ENCODE measurements around the gene SEMA3C.

DNA sequence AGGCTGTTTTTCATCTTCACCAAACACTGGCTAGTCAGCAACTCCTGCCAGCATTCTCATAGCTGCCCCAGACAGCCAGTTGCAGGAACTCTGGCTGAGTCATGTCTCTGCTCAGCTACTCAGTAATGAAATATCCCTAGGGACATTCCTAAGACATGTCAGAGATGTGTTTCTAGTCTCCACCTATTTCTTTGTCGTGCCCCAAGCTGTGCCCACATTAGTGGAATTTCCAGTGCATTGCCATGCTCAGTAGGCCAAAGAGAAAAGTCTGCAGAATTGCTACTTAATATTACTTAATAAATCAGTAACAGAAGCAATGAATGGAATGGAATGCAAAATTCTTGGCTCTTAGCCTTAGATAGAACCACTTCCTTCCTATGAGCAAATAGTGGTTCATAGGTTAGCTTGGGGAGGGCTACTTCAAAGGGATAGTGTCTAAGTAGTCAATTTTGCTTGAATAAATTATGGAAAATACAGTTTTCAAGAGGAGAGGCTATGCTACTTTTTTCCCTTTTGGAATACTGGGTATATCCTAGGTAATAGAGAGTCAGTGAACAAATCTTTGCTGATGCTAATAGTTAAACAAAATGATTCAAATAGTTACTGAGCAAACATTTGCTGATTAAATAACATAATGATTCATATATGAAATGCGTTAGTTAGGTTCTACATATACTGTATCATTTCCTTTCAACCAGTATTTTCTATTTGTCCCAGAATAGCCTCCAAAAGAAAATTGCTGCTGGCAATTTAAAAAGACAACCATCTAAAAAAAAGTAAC, 23.6 kb upstream of the SEMA3C start:
- no peak for TF ChIP-seq POLR2A (IDR thresholded peaks at IDR 0.05)
- TF ChIP-seq, protein P1, sequence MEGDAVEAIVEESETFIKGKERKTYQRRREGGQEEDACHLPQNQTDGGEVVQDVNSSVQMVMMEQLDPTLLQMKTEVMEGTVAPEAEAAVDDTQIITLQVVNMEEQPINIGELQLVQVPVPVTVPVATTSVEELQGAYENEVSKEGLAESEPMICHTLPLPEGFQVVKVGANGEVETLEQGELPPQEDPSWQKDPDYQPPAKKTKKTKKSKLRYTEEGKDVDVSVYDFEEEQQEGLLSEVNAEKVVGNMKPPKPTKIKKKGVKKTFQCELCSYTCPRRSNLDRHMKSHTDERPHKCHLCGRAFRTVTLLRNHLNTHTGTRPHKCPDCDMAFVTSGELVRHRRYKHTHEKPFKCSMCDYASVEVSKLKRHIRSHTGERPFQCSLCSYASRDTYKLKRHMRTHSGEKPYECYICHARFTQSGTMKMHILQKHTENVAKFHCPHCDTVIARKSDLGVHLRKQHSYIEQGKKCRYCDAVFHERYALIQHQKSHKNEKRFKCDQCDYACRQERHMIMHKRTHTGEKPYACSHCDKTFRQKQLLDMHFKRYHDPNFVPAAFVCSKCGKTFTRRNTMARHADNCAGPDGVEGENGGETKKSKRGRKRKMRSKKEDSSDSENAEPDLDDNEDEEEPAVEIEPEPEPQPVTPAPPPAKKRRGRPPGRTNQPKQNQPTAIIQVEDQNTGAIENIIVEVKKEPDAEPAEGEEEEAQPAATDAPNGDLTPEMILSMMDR (IDR thresholded peaks at IDR 0.05) = no peak
